Lung (tissue), 12 donors: ENCODE data around the gene FOXP1. TPM values are rescaled to one million over a fixed set of nuclear protein-coding genes. Genes with fewer than 3 reads are reported as not detected.
"Not testable (repeated sequence)": the region's sequence is repeated elsewhere in the genome, so short reads cannot be mapped to it uniquely, and the experiment has no call there.

Experiments used
- ATAC-seq: fragments of 200-7000 bp; cut with Tn5 transposase; one replicate; pipeline ENCODE4 v1.9.1; 2020; ENCODE audit warnings: moderate number of reproducible peaks; ENCODE audit not compliant: insufficient read depth, low FRiP score
- DNase-seq, 3 donors: peaks; one replicate each; pipeline ENCODE4 v3.0.0-alpha.2; 2013 to 2017
- H3K27ac ChIP-seq, 2 donors: one replicate each; pipeline ENCODE4 v1.5.1; 2013; ENCODE audit warnings: mild to moderate bottlenecking in 2 of 2, moderate library complexity in 2 of 2, control low read depth in 1 of 2, inconsistent platforms in 1 of 2, low read depth in 1 of 2, low read length in 1 of 2
- H3K27me3 ChIP-seq, 3 donors: one replicate each; pipeline ENCODE4 v1.5.1; 2013; ENCODE audit warnings: low read length in 2 of 3; ENCODE audit not compliant: control insufficient read depth in 3 of 3, insufficient read depth in 3 of 3
- H3K36me3 ChIP-seq, 4 donors: one replicate each; pipeline ENCODE4 v1.5.1; 2013; ENCODE audit warnings: low read length in 4 of 4, mild to moderate bottlenecking in 1 of 4, moderate library complexity in 1 of 4; ENCODE audit not compliant: control insufficient read depth in 4 of 4, insufficient read depth in 4 of 4
- H3K4me1 ChIP-seq, 5 donors: one replicate each; pipeline ENCODE4 v1.5.1; 2013; ENCODE audit warnings: low read length in 5 of 5, mild to moderate bottlenecking in 2 of 5, moderate library complexity in 1 of 5; ENCODE audit not compliant: control insufficient read depth in 5 of 5, insufficient read depth in 5 of 5
- H3K4me3 ChIP-seq: one replicate; pipeline ENCODE4 v1.5.1; 2013; ENCODE audit warnings: mild to moderate bottlenecking, control low read depth, moderate library complexity
- H3K9ac ChIP-seq, 2 donors: one replicate each; pipeline ENCODE4 v1.5.1; 2013; ENCODE audit warnings: low read length in 2 of 2, control low read depth in 1 of 2; ENCODE audit not compliant: insufficient read depth in 1 of 2
- H3K9me3 ChIP-seq, 4 donors: one replicate each; pipeline ENCODE4 v1.5.1; 2013; ENCODE audit warnings: low read length in 3 of 4, mild to moderate bottlenecking in 1 of 4, moderate library complexity in 1 of 4; ENCODE audit not compliant: control insufficient read depth in 4 of 4, insufficient read depth in 3 of 4
- WGBS, 2 donors: extraction: QIAGEN DNeasy Blood & Tissue Kit; methylation state at CpG; one replicate each; pipeline ENCODE4 v1.1.7; 2013; 5-methylcytosine and 5-hydroxymethylcytosine counted together
- polyA plus RNA-seq, 2 donors: library from polyadenylated mRNA; stranded (reverse); fragments of 200-250 nt; gene quantifications; one replicate each; pipeline ENCODE4 v1.2.1, GENCODE V29; 2013
- total RNA-seq, 2 donors: library from RNA; depleted of rRNA in 1 of 2; stranded (reverse); fragments of >200 nt in 1 of 2; gene quantifications; one replicate each; pipeline ENCODE4 v1.2.1, GENCODE V29; 2014 to 2021
- TF ChIP-seq, protein P1 (sequence below): IDR thresholded peaks from 2 replicates; pipeline ENCODE4 v1.5.1; 2012; ENCODE audit warnings: mild to moderate bottlenecking; ENCODE audit errors: control extremely low read depth, extremely low read depth
- donor health status: control.
- donor health status: control.
- donor health status: Bipolar disorder and iron deficiency.
- donor health status: healthy.
- donor health status: DM: yes; HTN: yes; CAD: no.

FOXP1 gene
- total and polyA plus RNA-seq, 4 donors, result 13.8 to 287 (median 73.9) TPM

DNA sequence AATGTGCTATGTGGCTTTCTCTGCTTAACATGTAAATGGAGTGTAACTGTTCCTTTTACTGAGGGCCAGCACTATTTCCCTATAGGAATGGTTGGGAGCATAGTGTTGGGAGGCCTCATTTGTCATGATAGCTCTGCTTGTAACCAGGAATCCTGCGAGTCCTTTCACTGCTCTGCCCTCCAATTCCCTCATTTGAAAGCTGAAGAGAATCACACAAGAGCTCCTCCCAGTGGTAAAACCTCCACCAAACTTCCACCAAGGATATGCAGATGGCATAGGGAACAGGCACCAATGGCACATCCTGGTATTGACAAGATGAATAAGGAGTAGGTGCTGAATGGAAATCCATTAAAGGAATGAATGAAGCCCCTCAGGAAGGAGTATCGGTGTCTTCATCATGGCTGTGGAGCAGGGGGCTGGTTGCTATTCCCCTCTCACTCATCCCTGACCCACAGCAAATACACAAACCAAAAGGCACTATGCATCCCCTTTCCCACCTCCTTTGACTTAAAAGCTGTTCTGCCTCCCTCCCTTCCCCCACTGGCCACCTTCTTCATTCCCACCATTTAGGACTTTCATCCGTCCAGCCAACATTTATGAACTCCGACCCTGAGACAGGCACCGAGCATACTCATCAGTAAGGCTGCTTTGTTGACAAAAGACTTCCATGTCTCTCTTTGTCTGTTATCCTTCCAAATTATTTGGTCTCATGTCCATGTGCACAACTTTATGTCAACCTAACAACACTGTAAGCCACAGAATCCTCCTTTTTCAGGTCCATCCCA is 560.8 kb downstream of the FOXP1 start:
- Histone ChIP-seq H3K9me3 (no peaks in the 10 kb centered on the region), H3K4me3 (no peak overlapping the region), H3K27ac (no peak overlapping the region), H3K36me3 (peaks cover 0 to 4% (median 1%) of the 10 kb centered on the region in 4 donors), H3K4me1 (peaks cover 0 to 23% (median 0%) of the 10 kb centered on the region in 5 donors), H3K9ac (no peak overlapping the region), H3K27me3 (no peaks in the 10 kb centered on the region)
- ATAC-seq, result no peak
- DNase-seq, result no peak
- 87 to 91% methylated on average over 5 of the region's 5 CpGs for WGBS, 2 donors
- TF ChIP-seq, protein P1, sequence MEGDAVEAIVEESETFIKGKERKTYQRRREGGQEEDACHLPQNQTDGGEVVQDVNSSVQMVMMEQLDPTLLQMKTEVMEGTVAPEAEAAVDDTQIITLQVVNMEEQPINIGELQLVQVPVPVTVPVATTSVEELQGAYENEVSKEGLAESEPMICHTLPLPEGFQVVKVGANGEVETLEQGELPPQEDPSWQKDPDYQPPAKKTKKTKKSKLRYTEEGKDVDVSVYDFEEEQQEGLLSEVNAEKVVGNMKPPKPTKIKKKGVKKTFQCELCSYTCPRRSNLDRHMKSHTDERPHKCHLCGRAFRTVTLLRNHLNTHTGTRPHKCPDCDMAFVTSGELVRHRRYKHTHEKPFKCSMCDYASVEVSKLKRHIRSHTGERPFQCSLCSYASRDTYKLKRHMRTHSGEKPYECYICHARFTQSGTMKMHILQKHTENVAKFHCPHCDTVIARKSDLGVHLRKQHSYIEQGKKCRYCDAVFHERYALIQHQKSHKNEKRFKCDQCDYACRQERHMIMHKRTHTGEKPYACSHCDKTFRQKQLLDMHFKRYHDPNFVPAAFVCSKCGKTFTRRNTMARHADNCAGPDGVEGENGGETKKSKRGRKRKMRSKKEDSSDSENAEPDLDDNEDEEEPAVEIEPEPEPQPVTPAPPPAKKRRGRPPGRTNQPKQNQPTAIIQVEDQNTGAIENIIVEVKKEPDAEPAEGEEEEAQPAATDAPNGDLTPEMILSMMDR, result no peak

DNA sequence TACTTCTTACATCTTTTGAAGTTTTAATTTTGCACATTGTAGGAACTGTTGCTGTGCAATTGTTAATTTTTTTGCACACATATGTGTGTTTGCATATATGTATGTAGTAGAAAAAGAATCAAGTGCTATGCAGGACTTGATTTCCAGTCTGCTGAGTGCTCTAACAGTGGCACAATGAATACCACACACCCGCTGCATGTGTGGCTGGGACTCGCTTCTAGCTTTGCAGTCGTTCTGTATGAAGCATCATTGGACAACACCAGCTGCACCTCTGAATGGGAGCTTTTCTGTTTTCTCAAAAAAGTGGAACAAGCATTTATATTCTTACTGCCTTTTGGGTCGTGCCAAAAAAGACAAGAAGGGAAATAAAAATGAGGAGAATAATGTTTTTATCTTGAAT is 564.7 kb downstream of the FOXP1 start:
- DNase-seq, result no peak
- Histone ChIP-seq H3K27ac (no peak overlapping the region), H3K9ac (no peak overlapping the region), H3K4me1 (peaks cover 0 to 4% (median 3%) of the 10 kb centered on the region in 5 donors), H3K36me3 (peaks cover 0 to 7% (median 6%) of the 10 kb centered on the region in 4 donors), H3K27me3 (no peaks in the 10 kb centered on the region), H3K4me3 (no peak overlapping the region), H3K9me3 (no peaks in the 10 kb centered on the region)
- 79 to 91% methylated on average over 4 of the region's 4 CpGs for WGBS, 2 donors
- TF ChIP-seq, protein P1, result no peak
- no peak for ATAC-seq

DNA sequence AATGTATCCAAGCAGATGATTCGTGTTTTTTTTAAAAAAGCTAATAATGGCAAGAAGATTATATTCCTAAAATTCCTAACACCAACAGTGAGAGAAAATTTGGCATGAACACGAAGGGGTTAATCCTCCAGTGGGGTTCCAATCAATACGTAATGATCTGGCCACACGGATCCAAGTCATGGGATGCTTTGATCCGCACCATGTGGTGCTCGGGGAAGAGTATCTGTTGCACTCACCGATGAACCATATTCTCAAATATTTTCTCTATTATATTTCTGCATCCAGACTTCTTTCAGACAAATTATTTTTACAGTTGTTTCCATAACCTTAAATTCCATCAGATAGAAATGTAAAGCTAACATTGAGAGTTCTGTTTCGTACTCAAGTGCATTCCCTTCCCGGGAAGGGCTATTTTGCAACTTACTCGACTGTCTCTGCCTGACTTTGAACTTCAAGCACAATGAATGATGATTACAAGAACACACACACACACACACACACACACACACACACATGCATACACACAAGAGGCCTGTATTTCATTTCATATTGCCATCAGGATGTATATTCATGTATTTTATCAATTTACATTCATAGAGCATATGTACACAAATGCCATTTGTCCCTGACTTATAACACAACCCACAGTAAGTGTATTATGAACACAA is 567.2 kb downstream of the FOXP1 start:
- H3K9ac ChIP-seq, result no peak overlapping the region
- H3K4me3 ChIP-seq, result no peak overlapping the region
- TF ChIP-seq, protein P1, result no peak
- H3K9me3 ChIP-seq, result no peaks in the 10 kb centered on the region
- DNase-seq, result no peak
- H3K27ac ChIP-seq, result no peak overlapping the region
- WGBS, 2 donors, result 56 to 76% methylated on average over 10 of the region's 10 CpGs
- H3K27me3 ChIP-seq, result no peaks in the 10 kb centered on the region
- no peak for ATAC-seq
- peaks cover 0 to 8% (median 3%) of the 10 kb centered on the region in 5 donors for H3K4me1 ChIP-seq
- H3K36me3 ChIP-seq, result peaks cover 0 to 7% (median 6%) of the 10 kb centered on the region in 4 donors

DNA sequence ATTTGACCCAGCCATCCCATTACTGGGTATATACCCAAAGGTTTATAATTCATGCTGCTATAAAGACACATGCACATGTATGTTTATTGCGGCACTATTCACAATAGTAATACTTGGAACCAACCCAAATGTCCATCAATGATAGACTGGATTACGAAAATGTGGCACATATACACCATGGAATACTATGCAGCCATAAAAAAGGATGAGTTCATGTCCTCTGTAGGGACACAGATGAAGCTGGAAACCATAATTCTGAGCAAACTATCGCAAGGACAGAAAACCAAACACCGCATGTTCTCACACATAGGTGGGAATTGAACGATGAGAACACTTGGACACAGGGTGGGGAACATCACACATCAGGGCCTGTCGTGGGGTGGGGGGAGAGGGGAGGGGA is 568.9 kb downstream of the FOXP1 start:
- not testable (repeated sequence) for H3K4me1 ChIP-seq, H3K27me3 ChIP-seq, ATAC-seq

More for the DNA sequence above, 568.9 kb downstream of the FOXP1 start:
- H3K27ac ChIP-seq, H3K4me3 ChIP-seq, DNase-seq, H3K9ac ChIP-seq, H3K9me3 ChIP-seq, H3K36me3 ChIP-seq: not testable (repeated sequence)
- 97 to 99% methylated on average over 6 of the region's 6 CpGs for WGBS, 2 donors
